Measurements from ENCODE around the gene ZNF768.
A peak's percentile ranks its signal among the peaks of the same experiment; 100 is the strongest.

Gene ZNF768

DNA sequence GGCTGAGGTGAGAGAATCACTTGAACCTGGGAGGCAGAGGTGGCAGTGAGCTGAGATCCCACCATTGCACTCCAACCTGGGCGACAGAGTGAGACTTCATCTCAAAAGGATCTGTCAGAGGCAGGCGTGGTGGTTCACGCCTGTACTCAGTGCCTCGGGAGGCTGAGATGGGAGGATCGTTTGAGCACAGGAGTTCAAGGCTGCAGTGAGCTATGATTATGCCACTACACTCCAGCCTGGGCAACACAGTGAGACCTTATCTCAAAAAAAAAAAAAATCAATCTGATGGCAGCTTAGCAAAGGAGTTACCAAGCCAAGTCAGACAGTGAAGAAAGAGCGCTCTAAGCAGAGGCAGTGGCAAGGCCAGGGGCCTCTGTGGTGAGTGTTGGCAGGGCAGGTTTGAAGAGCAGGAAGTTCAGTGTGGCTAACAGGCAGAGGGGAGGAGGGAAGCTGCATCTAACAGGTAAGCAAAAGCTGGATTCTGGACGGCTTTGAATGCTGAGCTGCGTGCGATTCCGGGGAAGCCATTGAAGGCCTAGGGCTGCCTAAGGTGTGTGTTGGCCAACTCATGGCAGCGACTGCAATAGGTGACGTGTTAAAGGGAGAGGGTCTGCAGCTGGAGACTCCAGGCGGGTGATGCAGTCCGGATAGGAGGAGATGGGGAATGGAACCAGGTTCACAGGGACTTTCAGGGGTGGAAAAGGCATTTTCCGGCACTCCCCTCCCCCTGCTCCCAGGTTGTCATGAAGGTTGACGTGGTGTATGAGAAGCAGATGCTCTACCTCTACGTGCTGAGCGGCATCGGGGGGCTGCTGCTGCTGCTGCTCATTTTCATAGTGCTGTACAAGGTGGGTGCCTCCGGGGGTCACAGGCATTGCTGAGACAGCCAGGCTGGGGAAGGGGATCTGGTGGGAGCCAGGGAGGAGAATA lies 7.0 kb downstream of the ZNF768 start:
- peaks cover 5% of the 10 kb centered on the region for H3K4me1 Mint-ChIP-seq (ENCODE audit: low read depth)
- H3K27ac Mint-ChIP-seq, result no peak overlapping the region
- H3K4me3 Mint-ChIP-seq, result no peak overlapping the region
- no peaks in the 10 kb centered on the region for H3K9me3 Mint-ChIP-seq
- H3K27me3 Mint-ChIP-seq (ENCODE audit: low read depth), result no peaks in the 10 kb centered on the region
- DNase-seq (ENCODE audit: low spot score), result no peak
- H3K36me3 Mint-ChIP-seq (ENCODE audit: low read depth), result peaks cover 71% of the 10 kb centered on the region

DNA sequence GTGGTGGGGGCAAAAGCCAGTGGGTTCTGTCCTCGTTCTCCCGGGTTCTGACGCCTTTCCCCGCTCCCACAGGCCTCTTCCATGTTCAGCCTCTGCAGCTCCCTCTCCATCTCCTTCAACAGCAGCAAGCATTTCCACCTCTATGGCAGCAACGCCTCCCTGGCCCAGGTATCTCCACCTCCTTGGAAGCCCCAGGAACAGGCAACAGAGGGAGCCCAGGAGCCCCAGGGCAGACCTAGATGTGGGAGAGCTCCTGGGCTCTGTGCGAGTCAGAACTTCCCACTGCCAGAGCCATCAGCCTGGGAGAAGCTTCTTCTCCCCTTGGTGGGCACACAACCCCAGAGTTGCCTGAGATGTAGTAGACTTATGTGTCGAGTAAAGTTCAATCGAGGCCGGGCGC lies 7.8 kb downstream of the ZNF768 start:
- H3K36me3 Mint-ChIP-seq (ENCODE audit: low read depth), result peaks cover 77% of the 10 kb centered on the region
- H3K27ac Mint-ChIP-seq, result peak overlapping the region; percentile 26
- DNase-seq (ENCODE audit: low spot score), result no peak
- H3K9me3 Mint-ChIP-seq, result no peaks in the 10 kb centered on the region
- peaks cover 5% of the 10 kb centered on the region for H3K4me1 Mint-ChIP-seq (ENCODE audit: low read depth)
- no peak overlapping the region for H3K4me3 Mint-ChIP-seq
- no peaks in the 10 kb centered on the region for H3K27me3 Mint-ChIP-seq (ENCODE audit: low read depth)

DNA sequence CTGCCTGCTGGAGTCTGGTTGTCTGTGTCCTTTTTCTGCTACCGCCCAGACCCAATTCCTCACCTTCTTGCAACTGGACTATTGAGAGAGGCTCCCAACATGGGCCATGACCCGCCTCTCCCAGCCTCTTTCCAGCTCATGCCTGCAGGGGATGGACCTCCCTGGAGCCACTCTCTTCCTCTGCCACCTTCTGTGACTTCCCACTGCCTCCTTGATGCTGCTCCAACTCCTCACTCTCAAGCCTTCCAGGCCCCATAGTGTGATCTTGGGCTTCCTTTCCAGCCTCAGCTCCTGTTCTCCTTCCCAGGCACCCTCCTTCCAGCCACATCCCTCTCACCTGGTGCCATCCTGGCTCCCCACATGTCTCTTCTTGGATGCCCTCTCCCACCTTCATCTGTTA lies 11.1 kb downstream of the ZNF768 start:
- H3K27me3 Mint-ChIP-seq (ENCODE audit: low read depth), result no peaks in the 10 kb centered on the region
- DNase-seq (ENCODE audit: low spot score), result no peak
- H3K9me3 Mint-ChIP-seq, result no peaks in the 10 kb centered on the region
- H3K36me3 Mint-ChIP-seq (ENCODE audit: low read depth), result peaks cover 88% of the 10 kb centered on the region
- H3K4me3 Mint-ChIP-seq, result no peak overlapping the region
- H3K27ac Mint-ChIP-seq, result no peak overlapping the region
- peaks cover 3% of the 10 kb centered on the region for H3K4me1 Mint-ChIP-seq (ENCODE audit: low read depth)

DNA sequence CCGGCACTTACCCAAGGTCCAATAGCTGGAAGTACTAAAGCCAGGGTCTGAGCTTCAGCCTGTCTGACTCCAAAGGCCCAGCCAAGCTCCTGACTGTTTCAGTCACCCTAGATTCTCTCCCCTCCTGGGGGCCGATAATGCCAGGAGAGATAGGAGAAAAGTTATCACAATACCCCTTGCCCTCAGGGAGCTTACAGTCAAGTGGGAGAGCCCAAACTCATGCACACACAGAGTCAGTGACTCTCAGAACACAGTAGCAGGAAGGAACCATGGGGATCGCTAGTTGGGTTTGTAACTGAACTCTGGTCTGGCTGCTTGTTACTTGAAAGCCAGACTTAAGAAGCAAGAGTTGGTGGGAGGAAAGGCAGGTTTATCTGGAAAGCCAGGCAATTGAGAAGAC lies 14.9 kb downstream of the ZNF768 start:
- Mint-ChIP-seq H3K4me3 (no peak overlapping the region), H3K36me3 (ENCODE audit: low read depth) (peaks cover 78% of the 10 kb centered on the region), H3K9me3 (no peaks in the 10 kb centered on the region), H3K27ac (no peak overlapping the region), H3K27me3 (ENCODE audit: low read depth) (no peaks in the 10 kb centered on the region), H3K4me1 (ENCODE audit: low read depth) (peaks cover 2% of the 10 kb centered on the region)
- DNase-seq (ENCODE audit: low spot score), result no peak

DNA sequence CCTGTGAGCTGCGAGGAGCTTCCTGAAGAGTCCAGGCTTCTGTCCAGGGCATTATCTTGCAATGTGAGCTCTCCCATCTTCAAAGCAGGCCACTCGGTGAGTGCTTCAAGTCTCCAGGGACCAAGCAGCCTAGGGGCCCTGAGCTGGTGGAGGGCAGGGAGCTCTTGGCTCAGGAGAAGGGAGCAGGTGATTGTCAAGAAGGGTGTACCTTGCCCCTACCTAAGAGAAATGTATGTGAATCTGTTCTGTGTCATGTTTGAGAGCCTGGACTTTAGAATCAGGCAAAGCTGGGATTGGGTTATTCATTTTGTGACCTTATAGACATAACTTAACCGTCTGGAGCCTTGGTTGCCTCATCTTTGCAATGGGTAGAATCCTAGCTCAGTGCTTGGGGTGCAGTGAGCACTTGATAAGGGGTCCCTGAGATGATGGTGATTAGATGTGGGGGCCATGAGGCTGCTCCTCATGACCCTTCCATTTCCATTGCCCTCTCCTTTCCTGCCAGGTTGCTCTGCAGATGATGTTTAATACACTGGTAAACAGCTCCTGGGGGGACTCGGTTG lies 15.9 kb downstream of the ZNF768 start:
- Mint-ChIP-seq H3K27me3 (ENCODE audit: low read depth) (no peaks in the 10 kb centered on the region), H3K4me3 (no peak overlapping the region), H3K36me3 (ENCODE audit: low read depth) (peaks cover 71% of the 10 kb centered on the region), H3K4me1 (ENCODE audit: low read depth) (peaks cover 2% of the 10 kb centered on the region), H3K27ac (peak overlapping the region; percentile 7), H3K9me3 (no peaks in the 10 kb centered on the region)
- DNase-seq (ENCODE audit: low spot score), result no peak

DNA sequence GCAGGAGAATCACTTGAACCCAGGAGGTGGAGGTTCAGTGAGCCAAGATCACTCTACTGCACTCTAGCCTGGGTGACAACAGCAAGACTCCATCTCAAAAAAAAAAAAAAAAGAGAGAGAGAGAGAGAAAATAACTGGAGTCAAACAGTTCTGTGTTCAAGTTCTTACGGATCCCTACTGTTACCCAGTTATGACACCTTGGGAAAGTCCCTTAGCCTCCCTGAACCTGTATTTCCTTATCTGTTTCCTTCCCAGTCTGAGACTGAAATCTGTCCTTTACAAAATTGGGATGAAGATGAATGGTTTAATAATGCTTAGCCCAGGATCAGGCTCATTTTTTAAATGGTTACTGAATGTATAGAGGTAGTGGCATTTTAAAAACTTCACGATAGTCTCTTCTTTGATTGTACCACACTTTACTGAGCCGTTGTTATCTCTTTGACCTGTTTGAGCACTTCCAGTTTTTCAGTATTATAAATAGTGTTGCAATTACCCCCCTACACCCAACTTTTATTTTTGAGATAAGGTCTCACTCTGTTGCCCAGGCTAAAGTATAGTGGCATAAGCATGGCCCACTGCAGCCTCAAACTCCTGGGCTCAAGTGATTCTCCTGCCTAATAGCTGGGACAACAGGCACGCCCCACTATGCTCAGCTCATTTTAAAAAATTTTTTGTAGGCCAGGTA lies 17.1 kb downstream of the ZNF768 start:
- DNase-seq (ENCODE audit: low spot score), result no peak
- no peak overlapping the region for H3K4me3 Mint-ChIP-seq
- no peaks in the 10 kb centered on the region for H3K27me3 Mint-ChIP-seq (ENCODE audit: low read depth)
- no peak overlapping the region for H3K27ac Mint-ChIP-seq
- peaks cover 72% of the 10 kb centered on the region for H3K36me3 Mint-ChIP-seq (ENCODE audit: low read depth)
- H3K4me1 Mint-ChIP-seq (ENCODE audit: low read depth), result peaks cover 5% of the 10 kb centered on the region
- no peaks in the 10 kb centered on the region for H3K9me3 Mint-ChIP-seq

DNA sequence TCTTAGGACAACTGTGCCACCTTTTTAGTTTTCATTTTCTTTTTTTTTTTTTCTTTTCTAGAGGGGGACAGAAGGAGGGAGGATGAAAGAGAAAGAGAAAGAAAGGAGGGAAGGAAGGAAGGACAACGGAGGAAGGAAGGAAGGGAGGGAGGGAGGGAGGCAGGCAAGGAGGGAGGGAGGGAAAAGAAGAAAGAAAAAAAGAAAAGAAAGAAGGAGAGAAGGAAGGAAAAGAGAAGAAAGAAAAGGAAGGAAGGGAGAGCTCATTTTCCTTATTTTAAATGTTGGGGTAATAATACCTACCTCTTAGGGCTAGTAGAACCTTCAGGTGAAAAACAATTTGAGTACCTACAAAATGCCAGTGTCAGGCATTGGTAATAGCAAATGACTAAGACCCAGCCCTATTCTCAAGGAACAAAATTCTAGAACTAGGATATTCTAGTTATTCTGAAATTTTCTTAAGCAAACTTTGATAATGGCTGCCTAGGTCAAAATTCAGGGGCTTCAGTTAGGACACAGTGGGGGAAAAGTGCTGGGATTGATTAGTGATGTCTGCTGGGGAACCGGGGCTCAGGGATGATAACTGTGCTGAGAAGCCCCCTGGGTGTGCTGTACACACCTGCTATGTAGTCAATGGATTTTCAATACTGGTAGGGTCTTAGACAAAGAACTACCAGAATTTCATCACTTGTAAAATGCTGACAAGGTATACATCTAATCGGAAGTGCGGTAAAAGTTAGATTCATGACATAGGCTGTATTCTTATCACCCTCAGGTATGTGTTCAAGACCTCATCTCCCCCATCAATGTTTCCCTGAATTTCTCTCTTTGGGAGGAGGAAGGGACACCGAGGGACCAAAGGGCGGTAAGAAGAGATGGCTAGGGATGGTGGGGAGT lies 22.7 kb downstream of the ZNF768 start:
- Mint-ChIP-seq H3K27me3 (ENCODE audit: low read depth) (no peaks in the 10 kb centered on the region), H3K4me3 (no peak overlapping the region), H3K27ac (peak overlapping the region; percentile 6), H3K36me3 (ENCODE audit: low read depth) (peaks cover 44% of the 10 kb centered on the region), H3K4me1 (ENCODE audit: low read depth) (peaks cover 5% of the 10 kb centered on the region), H3K9me3 (no peaks in the 10 kb centered on the region)
- no peak for DNase-seq (ENCODE audit: low spot score)

DNA sequence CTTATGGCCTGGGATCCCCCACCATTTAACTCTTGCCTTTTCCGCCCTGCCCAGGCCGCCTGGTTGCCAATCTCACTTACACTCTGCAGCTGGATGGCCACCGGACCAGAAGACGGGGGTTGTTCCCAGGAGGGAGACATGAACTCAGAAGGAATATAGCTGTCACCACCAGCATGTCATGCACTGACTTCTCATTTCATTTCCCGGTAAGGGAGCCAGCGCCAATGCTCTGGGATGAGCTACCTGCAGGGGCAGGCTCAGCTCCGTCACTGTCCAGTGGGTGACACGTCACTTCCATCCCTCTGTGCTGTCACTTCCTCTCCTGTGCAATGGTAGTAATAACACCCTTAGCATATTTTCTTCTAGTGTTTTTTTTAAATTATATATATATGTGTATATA lies 27.1 kb downstream of the ZNF768 start:
- Mint-ChIP-seq H3K36me3 (ENCODE audit: low read depth) (peaks cover 42% of the 10 kb centered on the region), H3K27ac (peak overlapping the region; percentile 50), H3K4me1 (ENCODE audit: low read depth) (peaks cover 2% of the 10 kb centered on the region), H3K9me3 (no peaks in the 10 kb centered on the region), H3K27me3 (ENCODE audit: low read depth) (no peaks in the 10 kb centered on the region), H3K4me3 (no peak overlapping the region)
- DNase-seq (ENCODE audit: low spot score), result no peak

DNA sequence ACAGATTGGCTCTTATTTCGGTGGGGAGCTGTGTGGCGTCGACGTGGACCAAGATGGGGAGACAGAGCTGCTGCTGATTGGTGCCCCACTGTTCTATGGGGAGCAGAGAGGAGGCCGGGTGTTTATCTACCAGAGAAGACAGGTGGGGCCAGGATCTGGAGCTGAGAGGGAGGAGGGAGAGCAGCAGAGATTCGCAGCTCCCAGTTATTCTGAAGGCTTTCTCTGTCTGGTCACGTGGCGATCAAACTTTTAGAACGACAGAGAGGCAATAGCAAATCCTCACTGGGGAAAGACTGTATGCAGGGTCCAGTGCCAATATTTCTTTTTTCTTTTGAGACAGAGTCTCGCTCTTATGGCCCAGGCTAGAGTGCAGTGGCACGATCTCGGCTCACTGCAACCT lies 31.7 kb downstream of the ZNF768 start:
- H3K36me3 Mint-ChIP-seq (ENCODE audit: low read depth), result peaks cover 57% of the 10 kb centered on the region
- peak overlapping the region; percentile 15 for H3K27ac Mint-ChIP-seq
- no peak overlapping the region for H3K4me3 Mint-ChIP-seq
- no peaks in the 10 kb centered on the region for H3K27me3 Mint-ChIP-seq (ENCODE audit: low read depth)
- peaks cover 17% of the 10 kb centered on the region for H3K4me1 Mint-ChIP-seq (ENCODE audit: low read depth)
- no peaks in the 10 kb centered on the region for H3K9me3 Mint-ChIP-seq
- no peak for DNase-seq (ENCODE audit: low spot score)

DNA sequence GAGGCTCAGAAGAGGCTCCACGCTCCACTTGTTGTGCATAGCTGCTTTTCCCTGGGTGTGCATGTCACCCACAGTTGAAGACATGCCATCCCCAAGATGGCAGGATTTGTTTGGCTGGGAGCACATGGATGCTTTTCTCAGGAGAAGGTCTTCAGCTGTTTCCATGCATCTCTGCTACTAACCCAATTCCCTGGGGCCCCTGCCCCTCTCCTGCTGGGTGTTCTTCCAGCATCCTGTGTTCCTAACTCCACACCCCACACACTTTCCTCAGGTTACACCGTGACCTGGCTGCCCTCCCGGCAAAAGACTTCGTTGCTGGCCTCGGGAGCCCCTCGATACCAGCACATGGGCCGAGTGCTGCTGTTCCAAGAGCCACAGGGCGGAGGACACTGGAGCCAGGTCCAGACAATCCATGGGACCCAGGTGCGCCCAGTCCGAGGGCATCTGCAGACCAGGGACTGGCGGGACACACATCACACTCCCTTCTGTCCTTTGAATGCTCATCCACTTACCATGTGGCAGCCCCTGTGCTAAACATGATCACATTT lies 32.4 kb downstream of the ZNF768 start:
- no peak overlapping the region for H3K4me3 Mint-ChIP-seq
- peak overlapping the region; percentile 15 for H3K27ac Mint-ChIP-seq
- no peak for DNase-seq (ENCODE audit: low spot score)
- no peaks in the 10 kb centered on the region for H3K27me3 Mint-ChIP-seq (ENCODE audit: low read depth)
- peaks cover 19% of the 10 kb centered on the region for H3K4me1 Mint-ChIP-seq (ENCODE audit: low read depth)
- peaks cover 59% of the 10 kb centered on the region for H3K36me3 Mint-ChIP-seq (ENCODE audit: low read depth)
- no peaks in the 10 kb centered on the region for H3K9me3 Mint-ChIP-seq

DNA sequence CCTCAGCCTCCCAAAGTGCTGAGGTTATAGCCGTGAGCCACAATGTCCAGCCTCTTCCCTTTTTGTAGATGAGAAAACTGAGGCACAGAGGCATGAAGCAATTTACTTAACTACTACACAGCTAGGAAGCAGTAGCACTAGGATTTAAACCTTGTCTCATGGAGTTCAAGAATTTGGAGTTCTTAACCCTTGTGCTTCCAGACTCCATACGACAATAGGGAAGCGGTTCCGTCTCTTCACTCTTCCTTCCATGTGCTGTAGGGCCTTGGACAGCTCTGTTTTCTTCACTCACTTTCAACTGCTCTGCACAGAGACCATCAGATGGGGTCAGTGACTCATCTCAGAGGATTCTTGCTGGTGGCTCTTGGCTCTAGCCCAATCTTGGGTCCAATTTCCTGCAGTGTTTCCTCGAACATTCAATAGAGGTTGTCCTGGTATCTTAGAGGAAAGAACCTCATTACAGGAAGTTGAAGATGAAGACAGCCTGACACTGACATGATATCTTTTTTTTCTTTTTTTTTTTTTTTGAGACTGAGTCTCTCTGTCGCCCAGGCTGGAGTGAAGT lies 34.5 kb downstream of the ZNF768 start:
- no peak for DNase-seq (ENCODE audit: low spot score)
- Mint-ChIP-seq H3K4me3 (peak overlapping the region; percentile 12), H3K9me3 (no peaks in the 10 kb centered on the region), H3K36me3 (ENCODE audit: low read depth) (peaks cover 65% of the 10 kb centered on the region), H3K27ac (peak overlapping the region; percentile 76), H3K27me3 (ENCODE audit: low read depth) (no peaks in the 10 kb centered on the region), H3K4me1 (ENCODE audit: low read depth) (peaks cover 27% of the 10 kb centered on the region)

DNA sequence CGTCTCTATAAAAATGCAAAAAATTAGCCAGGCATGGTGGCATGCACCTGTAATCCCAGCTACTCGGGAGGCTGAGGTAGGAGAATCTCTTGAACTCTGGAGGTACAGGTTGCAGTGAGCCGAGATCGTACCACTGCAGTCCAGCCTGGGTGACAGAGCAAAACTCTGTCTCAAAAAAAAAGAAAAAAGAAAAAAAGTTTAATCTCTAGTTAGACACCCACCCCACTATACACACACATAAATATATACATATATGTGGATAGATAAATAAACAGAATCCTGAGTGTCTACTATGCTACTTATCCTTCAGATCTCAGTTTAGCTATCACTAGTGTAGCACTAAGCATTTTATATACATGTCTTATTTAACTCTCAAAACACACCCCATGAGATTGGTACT lies 35.1 kb downstream of the ZNF768 start:
- H3K36me3 Mint-ChIP-seq (ENCODE audit: low read depth), result peaks cover 69% of the 10 kb centered on the region
- DNase-seq (ENCODE audit: low spot score), result no peak
- H3K4me3 Mint-ChIP-seq, result peak overlapping the region; percentile 12
- H3K27ac Mint-ChIP-seq, result peak overlapping the region; percentile 76
- no peaks in the 10 kb centered on the region for H3K27me3 Mint-ChIP-seq (ENCODE audit: low read depth)
- peaks cover 29% of the 10 kb centered on the region for H3K4me1 Mint-ChIP-seq (ENCODE audit: low read depth)
- H3K9me3 Mint-ChIP-seq, result no peaks in the 10 kb centered on the region

DNA sequence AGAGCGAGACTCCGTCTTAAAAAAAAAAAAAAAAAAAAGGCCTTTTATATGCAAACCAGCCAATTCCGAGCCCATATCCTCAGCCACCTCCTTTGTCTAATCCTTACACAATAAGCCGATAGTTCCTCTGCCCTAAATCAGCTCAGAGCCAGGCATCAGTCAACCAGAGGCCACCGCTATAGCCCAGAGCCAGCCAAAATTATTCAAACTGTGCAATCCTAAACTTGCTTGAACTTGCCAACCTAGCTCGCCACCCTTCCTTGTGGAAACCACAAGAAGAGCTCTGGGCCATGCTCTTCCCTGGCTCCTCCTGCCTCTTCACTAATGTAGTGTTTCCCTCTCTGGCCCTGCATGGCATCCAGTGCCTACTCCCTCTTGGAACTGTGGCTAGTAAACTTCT lies 36.2 kb downstream of the ZNF768 start:
- no peaks in the 10 kb centered on the region for H3K9me3 Mint-ChIP-seq
- H3K27ac Mint-ChIP-seq, result peak overlapping the region; percentile 65
- H3K4me1 Mint-ChIP-seq (ENCODE audit: low read depth), result peaks cover 33% of the 10 kb centered on the region
- no peak for DNase-seq (ENCODE audit: low spot score)
- H3K4me3 Mint-ChIP-seq, result no peak overlapping the region
- no peaks in the 10 kb centered on the region for H3K27me3 Mint-ChIP-seq (ENCODE audit: low read depth)
- peaks cover 71% of the 10 kb centered on the region for H3K36me3 Mint-ChIP-seq (ENCODE audit: low read depth)

Data from T-helper 2 cell treated with Interferon-gamma antibody and Interleukin-4, amounts not matched to agents 5 μg/mL and 100 μg/mL, for 36 hours (primary cell).